ENCODE data around the gene PCDHA7.
"Not testable (repeated sequence)": the region's sequence is repeated elsewhere in the genome, so short reads cannot be mapped to it uniquely, and the experiment has no call there.

PCDHA7 gene

DNA sequence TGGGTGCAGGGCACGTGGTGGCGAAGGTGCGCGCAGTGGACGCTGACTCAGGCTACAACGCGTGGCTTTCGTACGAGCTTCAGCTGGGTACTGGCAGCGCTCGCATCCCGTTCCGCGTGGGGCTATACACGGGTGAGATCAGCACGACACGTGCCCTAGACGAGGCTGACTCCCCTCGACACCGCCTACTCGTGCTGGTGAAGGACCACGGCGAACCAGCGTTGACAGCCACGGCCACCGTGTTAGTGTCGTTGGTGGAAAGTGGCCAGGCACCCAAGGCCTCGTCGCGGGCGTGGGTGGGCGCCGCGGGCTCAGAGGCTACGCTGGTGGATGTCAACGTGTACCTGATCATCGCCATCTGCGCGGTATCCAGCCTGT is 37.4 kb upstream of the PCDHA7 start:
- TF ChIP-seq, protein P1, sequence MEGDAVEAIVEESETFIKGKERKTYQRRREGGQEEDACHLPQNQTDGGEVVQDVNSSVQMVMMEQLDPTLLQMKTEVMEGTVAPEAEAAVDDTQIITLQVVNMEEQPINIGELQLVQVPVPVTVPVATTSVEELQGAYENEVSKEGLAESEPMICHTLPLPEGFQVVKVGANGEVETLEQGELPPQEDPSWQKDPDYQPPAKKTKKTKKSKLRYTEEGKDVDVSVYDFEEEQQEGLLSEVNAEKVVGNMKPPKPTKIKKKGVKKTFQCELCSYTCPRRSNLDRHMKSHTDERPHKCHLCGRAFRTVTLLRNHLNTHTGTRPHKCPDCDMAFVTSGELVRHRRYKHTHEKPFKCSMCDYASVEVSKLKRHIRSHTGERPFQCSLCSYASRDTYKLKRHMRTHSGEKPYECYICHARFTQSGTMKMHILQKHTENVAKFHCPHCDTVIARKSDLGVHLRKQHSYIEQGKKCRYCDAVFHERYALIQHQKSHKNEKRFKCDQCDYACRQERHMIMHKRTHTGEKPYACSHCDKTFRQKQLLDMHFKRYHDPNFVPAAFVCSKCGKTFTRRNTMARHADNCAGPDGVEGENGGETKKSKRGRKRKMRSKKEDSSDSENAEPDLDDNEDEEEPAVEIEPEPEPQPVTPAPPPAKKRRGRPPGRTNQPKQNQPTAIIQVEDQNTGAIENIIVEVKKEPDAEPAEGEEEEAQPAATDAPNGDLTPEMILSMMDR (IDR thresholded peaks at IDR 0.05; ENCODE audit: borderline replicate concordance, control extremely low read depth, extremely low read depth, insufficient read depth, missing control alignments): no peak
- DNase-seq (ENCODE audit: low spot score): no peak
- in situ Hi-C loops (cut with MboI; ENCODE audit: low sequenced_read_pairs, unreplicated experiment): no loop called here

DNA sequence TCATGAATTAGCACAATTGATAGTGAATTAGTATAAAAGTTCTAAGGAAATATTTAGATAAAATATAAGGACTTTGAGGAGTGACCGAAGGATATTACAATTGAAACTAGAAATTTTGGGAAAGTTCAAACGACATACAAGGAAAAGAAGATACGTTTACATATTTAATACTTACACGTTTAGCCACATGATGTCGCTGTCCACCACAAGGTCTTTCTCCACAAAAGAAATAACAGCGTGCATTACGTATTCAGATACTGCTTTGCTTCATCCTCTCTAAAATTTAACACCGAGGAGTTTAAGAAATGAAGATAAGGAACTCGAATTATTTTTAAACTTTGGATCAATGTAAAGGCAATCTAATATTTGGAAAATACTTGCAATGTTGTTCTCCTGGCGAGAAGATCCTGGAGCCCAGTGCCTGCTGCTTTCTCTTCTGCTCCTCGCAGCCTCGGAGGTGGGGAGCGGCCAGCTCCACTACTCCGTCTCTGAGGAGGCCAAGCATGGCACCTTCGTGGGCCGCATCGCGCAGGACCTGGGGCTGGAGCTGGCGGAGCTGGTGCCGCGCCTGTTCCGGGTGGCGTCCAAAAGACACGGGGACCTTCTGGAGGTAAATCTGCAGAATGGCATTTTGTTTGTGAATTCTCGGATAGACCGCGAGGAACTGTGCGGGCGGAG is 33.1 kb upstream of the PCDHA7 start, which contains the start of gene PCDHA3:
PCDHA3 (plus strand) TSS at position 242 of the 678 bp plus-strand sequence.
- in situ Hi-C loops (cut with MboI; ENCODE audit: low sequenced_read_pairs, unreplicated experiment): no loop called here
- TF ChIP-seq, protein P1 (IDR thresholded peaks at IDR 0.05; ENCODE audit: borderline replicate concordance, control extremely low read depth, extremely low read depth, insufficient read depth, missing control alignments): no peak
- no peak for DNase-seq (ENCODE audit: low spot score)

GRCh38 chr5:140801494-140801841 is 32.6 kb upstream of the PCDHA7 start:
- in situ Hi-C loops (cut with MboI; ENCODE audit: low sequenced_read_pairs, unreplicated experiment): no loop called here
- DNase-seq (ENCODE audit: low spot score): no peak
- TF ChIP-seq, protein P1 (IDR thresholded peaks at IDR 0.05; ENCODE audit: borderline replicate concordance, control extremely low read depth, extremely low read depth, insufficient read depth, missing control alignments): no peak

DNA sequence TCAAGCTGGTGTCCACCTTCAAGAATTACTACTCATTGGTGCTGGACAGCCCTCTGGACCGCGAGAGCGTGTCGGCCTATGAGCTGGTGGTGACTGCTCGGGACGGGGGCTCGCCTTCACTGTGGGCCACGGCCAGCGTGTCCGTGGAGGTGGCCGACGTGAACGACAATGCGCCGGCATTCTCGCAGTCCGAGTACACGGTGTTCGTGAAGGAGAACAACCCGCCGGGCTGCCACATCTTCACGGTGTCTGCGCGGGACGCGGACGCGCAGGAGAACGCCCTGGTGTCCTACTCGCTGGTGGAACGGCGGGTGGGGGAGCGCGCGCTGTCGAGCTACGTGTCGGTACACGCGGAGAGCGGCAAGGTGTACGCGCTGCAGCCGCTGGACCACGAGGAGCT is 31.7 kb upstream of the PCDHA7 start:
- DNase-seq (ENCODE audit: low spot score); in situ Hi-C loops (cut with MboI; ENCODE audit: low sequenced_read_pairs, unreplicated experiment): not testable (repeated sequence)

- in situ Hi-C loops (cut with MboI; ENCODE audit: low sequenced_read_pairs, unreplicated experiment): no loop called here
- DNase-seq (ENCODE audit: low spot score): no peak
- TF ChIP-seq, protein P1 (IDR thresholded peaks at IDR 0.05; ENCODE audit: borderline replicate concordance, control extremely low read depth, extremely low read depth, insufficient read depth, missing control alignments): no peak
These were observed 31.2 kb upstream of the PCDHA7 start for GRCh38 chr5:140802781-140803271.

GRCh38 chr5:140806834-140807775 is 27.0 kb upstream of the PCDHA7 start, which contains the start of gene PCDHA4:
Gene PCDHA4 (plus strand): TSS chr5:140807068.
- TF ChIP-seq, protein P1 (IDR thresholded peaks at IDR 0.05; ENCODE audit: borderline replicate concordance, control extremely low read depth, extremely low read depth, insufficient read depth, missing control alignments): no peak
- DNase-seq (ENCODE audit: low spot score): no peak
- in situ Hi-C loops (cut with MboI; ENCODE audit: low sequenced_read_pairs, unreplicated experiment): no loop called here

DNA sequence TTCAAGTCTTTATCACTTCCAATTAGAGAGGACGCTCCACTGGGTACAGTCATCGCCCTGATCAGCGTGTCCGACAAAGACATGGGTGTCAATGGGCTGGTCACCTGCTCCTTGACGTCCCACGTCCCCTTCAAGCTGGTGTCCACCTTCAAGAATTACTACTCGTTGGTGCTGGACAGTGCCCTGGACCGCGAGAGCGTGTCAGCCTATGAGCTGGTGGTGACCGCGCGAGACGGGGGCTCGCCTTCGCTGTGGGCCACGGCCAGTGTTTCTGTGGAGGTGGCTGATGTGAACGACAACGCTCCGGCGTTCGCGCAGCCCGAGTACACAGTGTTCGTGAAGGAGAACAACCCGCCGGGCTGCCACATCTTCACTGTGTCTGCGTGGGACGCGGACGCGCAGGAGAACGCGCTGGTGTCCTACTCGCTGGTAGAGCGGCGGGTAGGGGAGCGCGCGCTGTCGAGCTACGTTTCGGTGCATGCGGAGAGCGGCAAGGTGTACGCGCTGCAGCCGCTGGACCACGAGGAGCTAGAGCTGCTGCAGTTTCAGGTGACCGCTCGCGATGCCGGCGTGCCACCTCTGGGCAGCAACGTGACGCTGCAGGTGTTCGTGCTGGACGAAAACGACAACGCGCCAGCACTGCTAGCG is 25.7 kb upstream of the PCDHA7 start:
- in situ Hi-C loops (cut with MboI; ENCODE audit: low sequenced_read_pairs, unreplicated experiment): not testable (repeated sequence)

More for the DNA sequence above, 25.7 kb upstream of the PCDHA7 start:
- DNase-seq (ENCODE audit: low spot score): not testable (repeated sequence)
